Activated gamma-delta T cell treated with Interleukin-2 at 50 U/mL for 16 hours (primary cell): ENCODE measurements around the gene SBK1.
"Not testable (repeated sequence)": the region's sequence is repeated elsewhere in the genome, so short reads cannot be mapped to it uniquely, and the experiment has no call there.

ENCODE experiments used
- DNase-seq: peaks from one replicate; pipeline ENCODE4 v3.0.0-alpha.2; 2020

Gene SBK1

GRCh38 chr16:28362600-28362999 lies 70.3 kb downstream of the SBK1 start:
- DNase-seq = not testable (repeated sequence)

GRCh38 chr16:28363408-28363807 lies 71.1 kb downstream of the SBK1 start, which contains the start of gene NPIPB6:
NPIPB6 (minus strand) TSS chr16:28363508; CDS start chr16:28362822, 686 bp downstream.
- DNase-seq = not testable (repeated sequence)

- not testable (repeated sequence) for DNase-seq
Measured at GRCh38 chr16:28364268-28365173, 72.2 kb downstream of the SBK1 start.

- not testable (repeated sequence) for DNase-seq
Measured at GRCh38 chr16:28367926-28368325, 75.6 kb downstream of the SBK1 start.
